Immature natural killer cell (primary cell): ENCODE data around the gene TGM2. TPM values are rescaled to one million over a fixed set of nuclear protein-coding genes. Genes with fewer than 3 reads are reported as not detected.

Source experiments
- DNase-seq, 3 donors: peaks; one replicate each; pipeline ENCODE4 v3.0.0; 2022; ENCODE audit warnings: mixed read lengths in 1 of 3
- H3K27ac Mint-ChIP-seq, 6 donors: one replicate each; pipeline ENCODE4 v1.8.0; 2020; ENCODE audit warnings: mixed read lengths in 6 of 6, mild to moderate bottlenecking in 5 of 6, inconsistent platforms in 4 of 6, moderate library complexity in 3 of 6
- H3K27me3 Mint-ChIP-seq, 3 donors: one replicate each; pipeline ENCODE4 v1.8.0; 2020 to 2021; ENCODE audit warnings: low read depth in 3 of 3, mild to moderate bottlenecking in 3 of 3, mixed read lengths in 3 of 3, moderate library complexity in 3 of 3, inconsistent platforms in 1 of 3
- H3K36me3 Mint-ChIP-seq, 3 donors: one replicate each; pipeline ENCODE4 v1.8.0; 2020; ENCODE audit warnings: mixed read lengths in 3 of 3, inconsistent platforms in 2 of 3, mild to moderate bottlenecking in 2 of 3
- H3K4me1 Mint-ChIP-seq, 2 donors: one replicate each; pipeline ENCODE4 v1.8.0; 2020; ENCODE audit warnings: inconsistent platforms in 2 of 2, mild to moderate bottlenecking in 2 of 2, mixed read lengths in 2 of 2, moderate library complexity in 1 of 2
- H3K4me3 Mint-ChIP-seq, 5 donors: one replicate each; pipeline ENCODE4 v1.8.0; 2020; ENCODE audit warnings: mild to moderate bottlenecking in 5 of 5, mixed read lengths in 5 of 5, inconsistent platforms in 3 of 5, moderate library complexity in 3 of 5
- H3K9me3 Mint-ChIP-seq, 6 donors: one replicate each; pipeline ENCODE4 v1.8.0; 2020; ENCODE audit warnings: mild to moderate bottlenecking in 6 of 6, mixed read lengths in 6 of 6, inconsistent platforms in 4 of 6, moderate library complexity in 3 of 6
- polyA plus RNA-seq, 3 donors: library from polyadenylated mRNA; unstranded; fragments of 300-500 nt; fragmentation: Illumina TruSeq; gene quantifications; one replicate each; pipeline ENCODE4 v1.2.3, GENCODE V29; 2021

Gene TGM2
- polyA plus RNA-seq, 3 donors from 2014 or later, result not detected

DNA sequence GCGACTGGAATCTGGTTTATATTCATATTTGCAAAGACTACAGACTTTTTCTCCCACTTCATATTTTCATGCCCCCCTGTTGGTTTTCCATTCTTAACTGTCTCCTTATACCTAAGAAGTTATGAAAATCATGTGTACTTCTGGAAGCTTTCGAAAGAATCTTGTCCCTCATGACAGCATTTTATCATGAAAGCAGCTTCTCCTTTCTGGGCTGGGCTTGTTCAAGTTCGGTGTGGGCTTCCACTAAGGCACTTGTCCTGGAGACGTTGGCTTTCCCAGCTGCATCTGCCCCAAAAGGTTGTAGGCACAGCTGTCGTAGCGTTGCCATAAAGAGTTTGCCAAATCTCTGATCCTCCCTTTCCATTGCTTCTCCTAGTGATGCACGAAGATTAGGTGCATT, 75.0 kb downstream of the TGM2 start:
- no peak for DNase-seq
- Mint-ChIP-seq H3K9me3 (no peaks in the 10 kb centered on the region), H3K4me3 (no peak overlapping the region), H3K27ac (peak overlapping the region in 4 of 6 donors; percentile 45 to 97 (median 68)), H3K36me3 (peaks cover 15 to 32% (median 28%) of the 10 kb centered on the region in 3 donors), H3K27me3 (peaks cover 0 to 4% (median 0%) of the 10 kb centered on the region in 3 donors), H3K4me1 (peaks cover 42 to 46% of the 10 kb centered on the region in 2 donors)

DNA sequence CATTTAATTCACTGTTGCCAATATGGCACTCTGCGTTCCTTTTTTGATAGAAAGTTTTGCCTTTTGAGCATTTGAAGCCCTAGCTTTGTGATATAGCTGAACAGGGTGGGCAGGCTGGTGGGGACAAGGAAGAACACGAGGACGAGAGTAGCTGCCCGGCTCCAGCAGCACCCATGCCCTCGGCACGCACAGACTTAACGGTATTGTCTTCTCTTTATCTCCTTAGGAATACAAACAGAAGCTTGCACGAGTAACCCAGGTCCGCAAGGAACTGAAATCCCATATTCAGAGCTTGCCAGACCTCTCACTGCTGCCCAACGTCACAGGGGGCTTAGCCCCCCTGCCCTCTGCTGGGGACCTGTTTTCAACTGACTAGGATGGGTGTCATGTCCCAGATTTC, 75.6 kb downstream of the TGM2 start:
- peaks cover 36 to 46% of the 10 kb centered on the region in 2 donors for H3K4me1 Mint-ChIP-seq
- no peak for DNase-seq
- peaks cover 15 to 36% (median 31%) of the 10 kb centered on the region in 3 donors for H3K36me3 Mint-ChIP-seq
- H3K4me3 Mint-ChIP-seq, result no peak overlapping the region
- H3K27me3 Mint-ChIP-seq, result peaks cover 0 to 4% (median 0%) of the 10 kb centered on the region in 3 donors
- no peaks in the 10 kb centered on the region for H3K9me3 Mint-ChIP-seq
- H3K27ac Mint-ChIP-seq, result peak overlapping the region in 4 of 6 donors; percentile 18 to 83 (median 45)

DNA sequence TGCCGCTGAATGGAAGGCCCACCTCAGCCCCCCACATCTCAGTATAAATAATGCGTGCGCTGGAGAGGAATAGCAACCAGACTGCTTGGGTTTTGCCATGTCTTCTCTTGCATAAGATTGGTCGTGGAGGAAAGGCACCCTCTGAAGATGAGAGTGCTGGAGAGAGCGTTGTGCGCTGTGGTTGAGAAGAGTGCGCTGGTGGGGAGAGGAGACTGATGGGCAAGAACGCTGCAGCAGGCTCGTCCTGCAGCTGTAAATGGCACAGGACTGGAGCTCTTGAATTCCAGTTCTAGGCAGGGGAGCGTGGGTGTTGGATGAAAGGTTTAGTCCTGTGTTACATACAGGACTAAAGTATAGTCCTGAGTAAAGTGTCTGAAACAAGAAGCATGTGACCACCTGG, 80.0 kb downstream of the TGM2 start:
- Mint-ChIP-seq H3K4me1 (peaks cover 2 to 28% of the 10 kb centered on the region in 2 donors), H3K4me3 (no peak overlapping the region), H3K9me3 (no peaks in the 10 kb centered on the region), H3K27ac (peak overlapping the region in 2 of 6 donors; percentile 32 to 71), H3K27me3 (no peaks in the 10 kb centered on the region), H3K36me3 (peaks cover 22 to 44% (median 29%) of the 10 kb centered on the region in 3 donors)
- no peak for DNase-seq

DNA sequence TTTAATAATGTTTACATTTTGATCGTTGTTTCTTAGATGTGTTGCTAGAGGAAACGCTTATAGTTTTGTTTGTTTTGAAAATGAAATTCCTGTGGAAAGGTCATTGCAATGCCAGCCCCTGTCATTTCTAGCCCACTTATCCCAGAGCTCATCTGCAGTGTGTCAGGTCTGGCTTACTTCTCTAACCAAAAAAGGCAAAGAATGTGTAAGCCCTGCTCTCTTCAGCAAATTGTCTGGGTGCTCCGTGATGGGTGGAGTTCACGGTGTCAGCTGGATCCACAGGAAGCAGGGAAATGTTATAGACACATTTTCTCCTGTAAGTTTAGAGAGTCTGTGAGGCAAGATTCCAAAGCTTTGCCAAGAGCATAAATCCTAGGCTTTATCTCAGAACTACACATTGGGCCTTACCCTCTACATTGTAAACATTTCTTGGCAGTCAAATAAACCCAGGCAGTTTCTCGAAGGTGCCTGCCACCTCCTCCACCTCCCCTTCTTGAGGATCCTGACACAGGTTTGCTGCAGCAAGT, 80.6 kb downstream of the TGM2 start:
- no peaks in the 10 kb centered on the region for H3K27me3 Mint-ChIP-seq
- peaks cover 28 to 50% (median 30%) of the 10 kb centered on the region in 3 donors for H3K36me3 Mint-ChIP-seq
- DNase-seq, result no peak
- peaks cover 3 to 31% of the 10 kb centered on the region in 2 donors for H3K4me1 Mint-ChIP-seq
- H3K27ac Mint-ChIP-seq, result peak overlapping the region in 1 of 6 donors; percentile 30
- no peaks in the 10 kb centered on the region for H3K9me3 Mint-ChIP-seq
- no peak overlapping the region for H3K4me3 Mint-ChIP-seq

DNA sequence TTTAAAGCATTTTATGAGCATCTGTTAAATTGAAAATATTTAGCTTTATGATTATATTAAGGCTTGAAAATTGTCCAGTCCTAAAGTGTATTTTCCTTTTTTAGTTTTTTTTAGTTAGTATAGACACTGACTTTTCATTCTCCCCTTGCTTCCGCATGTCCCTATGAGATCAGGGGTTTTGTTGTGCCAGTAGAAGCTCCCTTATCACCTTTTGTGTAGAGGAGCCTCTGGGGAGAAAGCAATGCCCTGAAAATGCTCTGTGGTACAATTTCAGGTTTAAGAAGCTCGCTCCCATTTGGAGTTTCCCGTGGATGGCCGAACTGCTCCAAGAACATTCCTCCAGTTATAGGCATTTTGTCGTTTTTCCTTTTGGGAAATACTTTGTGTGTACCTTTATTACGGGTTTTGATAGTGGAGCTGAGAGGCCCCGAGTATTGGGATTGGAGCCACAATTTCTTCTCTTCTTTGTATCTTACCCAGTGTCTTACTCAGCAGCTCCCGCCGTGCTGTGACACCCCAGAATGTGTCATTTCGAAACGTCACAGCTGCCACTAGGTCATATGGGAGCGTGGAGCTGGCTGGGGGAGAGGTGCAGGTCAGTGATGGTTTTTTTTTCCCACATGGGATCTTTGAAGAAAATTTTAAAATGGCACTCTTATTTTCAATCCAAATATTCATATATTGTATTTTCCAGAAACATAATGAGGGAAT, 81.6 kb downstream of the TGM2 start:
- no peak for DNase-seq
- H3K4me1 Mint-ChIP-seq, result peaks cover 3 to 31% of the 10 kb centered on the region in 2 donors
- no peaks in the 10 kb centered on the region for H3K27me3 Mint-ChIP-seq
- H3K27ac Mint-ChIP-seq, result no peak overlapping the region
- H3K36me3 Mint-ChIP-seq, result peaks cover 32 to 57% (median 33%) of the 10 kb centered on the region in 3 donors
- no peaks in the 10 kb centered on the region for H3K9me3 Mint-ChIP-seq
- no peak overlapping the region for H3K4me3 Mint-ChIP-seq

DNA sequence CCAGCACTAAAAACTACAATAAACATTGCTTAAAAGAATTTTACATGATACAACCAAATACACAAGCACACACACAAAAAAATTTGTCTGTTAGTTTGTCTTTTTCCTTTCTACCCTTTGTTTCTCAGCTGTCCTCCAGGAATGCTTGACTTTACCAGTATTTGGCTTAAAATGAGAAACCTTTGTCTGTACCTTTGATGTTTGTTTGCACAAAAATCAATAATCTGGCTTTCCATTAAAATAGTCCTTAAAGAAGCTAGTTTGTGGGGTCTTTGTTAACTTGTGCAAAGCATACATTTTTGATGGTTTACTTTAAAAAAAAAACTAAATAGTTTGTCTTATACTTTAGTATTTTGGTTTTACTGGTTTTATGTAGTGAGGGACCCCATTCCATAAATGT, 82.2 kb downstream of the TGM2 start:
- Mint-ChIP-seq H3K9me3 (no peaks in the 10 kb centered on the region), H3K27ac (no peak overlapping the region), H3K4me1 (peaks cover 3 to 31% of the 10 kb centered on the region in 2 donors), H3K36me3 (peaks cover 26 to 55% (median 27%) of the 10 kb centered on the region in 3 donors), H3K4me3 (no peak overlapping the region), H3K27me3 (no peaks in the 10 kb centered on the region)
- no peak for DNase-seq

DNA sequence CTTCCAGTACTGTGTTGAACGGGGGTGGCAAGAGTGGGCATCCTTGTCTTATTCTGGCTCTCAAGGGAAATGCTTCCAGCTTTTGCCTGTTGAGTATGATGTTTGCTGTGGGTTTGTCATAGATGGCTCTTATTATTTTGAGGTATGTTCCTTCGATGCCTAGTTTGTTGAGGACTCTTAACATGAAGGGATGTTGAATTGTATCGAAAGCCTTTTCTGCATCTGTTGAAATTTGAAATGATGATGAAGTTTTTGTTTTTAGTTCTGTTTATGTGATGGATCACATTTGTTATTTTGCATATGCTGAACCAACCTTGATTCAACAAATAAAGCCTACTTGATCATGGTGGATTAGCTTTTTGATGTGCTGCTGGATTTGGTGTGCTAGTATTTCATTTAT, 83.5 kb downstream of the TGM2 start:
- peak overlapping the region in 1 of 6 donors; percentile 46 for H3K27ac Mint-ChIP-seq
- H3K36me3 Mint-ChIP-seq, result peaks cover 28 to 50% (median 32%) of the 10 kb centered on the region in 3 donors
- H3K4me1 Mint-ChIP-seq, result peaks cover 3 to 31% of the 10 kb centered on the region in 2 donors
- no peaks in the 10 kb centered on the region for H3K9me3 Mint-ChIP-seq
- H3K27me3 Mint-ChIP-seq, result no peaks in the 10 kb centered on the region
- H3K4me3 Mint-ChIP-seq, result no peak overlapping the region
- DNase-seq, result no peak

DNA sequence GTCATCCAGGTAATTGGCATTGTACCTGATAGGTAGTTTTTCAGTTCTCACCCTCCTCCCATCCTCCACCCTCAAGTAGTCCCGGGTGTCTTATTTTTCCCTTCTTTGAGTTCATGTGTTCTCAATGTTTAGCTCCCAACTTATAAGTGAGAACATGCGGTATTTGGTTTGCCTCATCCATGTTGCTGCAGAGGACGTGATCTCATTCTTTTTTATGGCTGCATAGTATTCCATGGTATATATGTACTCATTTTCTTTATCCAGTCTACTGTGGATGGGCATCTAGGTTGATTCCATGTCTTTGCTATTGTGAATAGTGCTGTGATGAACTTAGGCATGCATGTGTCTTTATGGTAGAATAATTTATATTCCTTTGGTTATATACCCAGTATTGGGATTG, 85.7 kb downstream of the TGM2 start:
- Mint-ChIP-seq H3K4me3 (no peak overlapping the region), H3K36me3 (peaks cover 15 to 35% (median 26%) of the 10 kb centered on the region in 3 donors), H3K27ac (no peak overlapping the region), H3K4me1 (peaks cover 3 to 19% of the 10 kb centered on the region in 2 donors), H3K9me3 (no peaks in the 10 kb centered on the region), H3K27me3 (no peaks in the 10 kb centered on the region)
- no peak for DNase-seq

DNA sequence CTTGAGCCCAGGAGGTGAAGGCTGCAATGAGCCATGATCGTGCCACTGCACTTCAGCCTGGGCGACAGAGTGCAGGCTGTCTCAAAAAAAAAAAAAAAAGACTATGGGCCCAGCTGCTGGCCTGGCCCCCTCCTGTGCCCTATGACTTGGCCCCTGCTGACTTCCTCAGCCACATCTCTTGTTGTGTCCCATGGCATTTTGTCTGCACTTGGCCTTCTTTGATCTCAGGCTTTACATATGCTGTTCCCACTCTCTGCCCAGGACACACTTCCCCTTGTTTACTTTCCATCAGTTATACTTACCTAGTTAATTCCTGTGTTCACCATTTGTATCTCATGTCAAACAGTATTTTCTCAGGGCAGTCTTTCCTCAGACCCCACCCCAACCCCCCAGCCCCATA, 87.0 kb downstream of the TGM2 start:
- H3K27ac Mint-ChIP-seq, result no peak overlapping the region
- no peaks in the 10 kb centered on the region for H3K9me3 Mint-ChIP-seq
- H3K4me3 Mint-ChIP-seq, result no peak overlapping the region
- peaks cover 15 to 35% (median 26%) of the 10 kb centered on the region in 3 donors for H3K36me3 Mint-ChIP-seq
- DNase-seq, result no peak
- peaks cover 4 to 31% of the 10 kb centered on the region in 2 donors for H3K4me1 Mint-ChIP-seq
- no peaks in the 10 kb centered on the region for H3K27me3 Mint-ChIP-seq

Other genes starting within 250 kb of the TGM2 start
- 10 to 100 TPM in 2 of 3 donors, 1 to 10 TPM in 1; 8.8 to 17.7 (median 15.4) TPM for gene TTI1, start 131.8 kb downstream of the TGM2 start, polyA plus RNA-seq
- gene RPRD1B, start 131.5 kb downstream of the TGM2 start, polyA plus RNA-seq, result 1 to 10 TPM; 2.0 to 4.3 (median 2.1) TPM
- gene KIAA1755, start 95.5 kb upstream of the TGM2 start, polyA plus RNA-seq, result not detected
- not detected for gene BPI, start 138.9 kb upstream of the TGM2 start, polyA plus RNA-seq
- not detected for gene LBP, start 181.2 kb upstream of the TGM2 start, polyA plus RNA-seq